NCI-H1048 (cell line): Measurements from ENCODE around the gene RSPO1.
"Not testable (repeated sequence)": the region's sequence is repeated elsewhere in the genome, so short reads cannot be mapped to it uniquely, and the experiment has no call there.

ENCODE experiments used
- DNase-seq: peaks from one replicate; lab custom pipeline; 2025; lab: John Stamatoyannopoulos, UW

The RSPO1 gene

DNA sequence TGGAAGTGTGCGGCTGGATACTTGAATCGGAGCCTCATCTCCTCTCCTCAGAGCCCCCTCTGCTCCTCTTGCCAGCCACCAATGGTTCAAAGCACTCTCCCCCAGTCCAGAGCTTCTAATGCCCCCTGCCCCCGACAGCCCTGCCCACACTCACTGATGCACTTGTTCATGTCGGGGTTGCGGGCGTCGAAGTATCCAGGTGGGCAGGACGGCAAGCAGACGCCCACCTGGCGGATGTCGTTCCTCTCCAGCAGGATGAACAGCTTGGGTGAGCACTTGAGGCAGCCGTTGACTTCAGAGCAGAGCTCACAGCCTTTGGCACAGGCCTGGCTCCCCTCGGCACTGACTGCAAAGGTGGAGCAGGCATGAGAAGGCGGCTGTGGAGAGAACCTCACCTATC, 18.4 kb downstream of the RSPO1 start:
- DNase-seq, result no peak

DNA sequence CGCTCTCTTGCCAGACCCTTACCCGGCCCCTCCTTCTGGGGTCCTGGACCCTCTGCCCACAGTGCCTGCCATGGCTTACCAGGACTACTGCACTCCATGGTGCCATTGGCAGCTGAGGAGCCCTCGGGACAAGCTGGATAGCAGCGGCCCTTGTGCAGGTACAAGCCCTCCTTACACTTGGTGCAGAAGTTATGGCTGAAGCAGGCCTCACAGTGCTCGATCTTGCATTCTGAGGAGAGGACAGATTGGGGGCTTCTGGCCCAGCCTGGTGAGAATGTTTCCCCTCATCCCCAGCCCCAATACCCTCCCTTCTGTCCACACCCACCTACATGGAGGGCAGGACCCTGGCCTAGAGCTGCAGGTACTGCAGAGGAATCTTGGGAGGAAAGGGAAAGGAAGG, 20.6 kb downstream of the RSPO1 start:
- DNase-seq, result no peak

DNA sequence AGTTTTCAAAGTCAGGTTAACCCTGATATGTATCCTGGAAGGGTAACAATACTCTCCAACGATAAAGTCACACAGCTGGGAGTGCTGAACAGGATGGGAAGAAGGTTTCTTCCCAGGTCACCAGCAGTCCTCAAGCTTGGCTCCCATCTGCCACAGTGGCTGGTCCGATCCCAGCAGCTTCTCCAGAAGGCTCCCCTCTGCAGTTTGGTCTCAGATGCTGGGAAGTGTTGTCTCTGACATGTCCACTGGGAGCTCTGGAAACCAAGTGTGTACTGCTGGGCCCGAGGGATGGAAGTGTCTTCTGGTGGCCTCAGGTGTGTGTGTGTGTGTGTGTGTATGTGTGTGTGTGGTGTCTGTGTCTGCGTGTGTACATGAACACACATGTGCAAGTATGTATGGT, 22.5 kb downstream of the RSPO1 start:
- DNase-seq, result no peak

DNA sequence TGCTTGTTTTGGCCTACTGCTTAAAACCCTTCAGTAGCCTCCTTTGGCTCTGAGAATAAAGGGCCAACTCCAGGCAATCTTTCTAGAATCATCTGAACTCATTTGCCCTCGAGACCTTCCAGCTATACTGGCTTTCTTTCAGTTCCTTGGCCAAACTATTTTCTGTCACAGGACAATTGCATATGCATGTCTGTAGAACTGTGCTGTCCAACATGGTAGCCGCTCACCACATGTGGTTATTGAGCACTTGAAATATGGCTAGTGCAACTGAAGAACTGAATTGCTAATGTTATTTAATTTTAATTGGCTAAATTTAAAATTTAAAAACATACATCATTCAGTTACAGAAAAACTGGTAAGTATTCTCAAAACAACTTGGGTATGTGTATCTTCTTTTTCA, 24.7 kb downstream of the RSPO1 start:
- no peak for DNase-seq

DNA sequence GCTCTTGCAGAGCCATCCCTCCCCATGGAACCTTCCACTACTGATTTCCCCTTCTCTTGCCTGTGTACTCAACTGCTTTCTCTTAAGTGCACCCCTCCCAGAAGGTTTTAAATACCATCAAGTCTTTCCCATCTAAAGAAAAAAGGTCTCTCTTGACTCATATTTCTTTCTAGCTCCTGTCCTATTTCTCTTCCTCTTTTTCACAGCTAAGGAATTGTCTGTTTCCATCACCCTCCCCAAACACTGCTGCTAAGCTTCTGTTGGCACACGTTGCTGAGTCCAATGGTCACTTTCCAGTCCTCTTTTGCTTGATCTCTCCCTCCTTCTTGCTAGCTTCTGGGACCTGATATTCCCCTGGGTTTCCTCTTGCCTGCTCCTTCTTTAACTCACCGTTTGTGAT, 25.7 kb downstream of the RSPO1 start:
- DNase-seq, result no peak

DNA sequence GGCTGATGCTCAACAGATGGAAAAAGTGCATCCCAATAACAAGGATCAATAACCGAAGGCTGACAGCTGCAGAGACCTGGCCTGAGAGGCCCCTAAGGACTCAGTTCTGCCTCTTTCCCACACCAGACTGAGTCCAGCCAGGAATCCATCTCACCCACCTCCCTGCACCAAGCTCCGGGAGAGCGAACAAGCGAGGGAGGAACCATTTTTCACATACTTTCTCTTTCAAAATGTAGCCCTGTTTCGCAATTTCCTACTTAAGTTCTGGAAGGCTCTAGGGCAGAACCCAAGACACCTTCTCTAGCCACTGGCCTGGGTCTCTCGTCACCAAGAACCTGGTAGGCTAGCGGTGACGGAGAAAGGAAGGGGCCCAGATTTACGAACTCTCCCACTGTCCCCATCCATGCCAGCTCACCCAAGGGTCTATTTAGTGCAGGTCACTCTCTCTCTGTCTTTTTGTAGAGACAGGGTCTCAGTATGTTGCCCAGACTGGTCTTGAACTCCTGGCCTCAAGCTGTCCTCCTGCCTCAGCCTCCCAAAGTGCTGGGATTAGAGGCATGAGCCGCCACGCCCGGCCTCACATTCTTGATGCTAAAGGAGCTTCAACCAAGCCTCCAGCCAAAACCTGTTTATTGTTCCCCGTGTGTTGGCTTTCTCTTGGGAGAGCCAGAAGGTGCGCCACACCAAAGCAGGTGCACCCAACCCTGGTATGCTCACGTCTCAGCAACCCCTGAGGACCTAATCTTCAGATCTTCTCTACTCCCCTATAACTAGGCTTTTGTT, 28.0 kb downstream of the RSPO1 start:
- DNase-seq, result no peak

DNA sequence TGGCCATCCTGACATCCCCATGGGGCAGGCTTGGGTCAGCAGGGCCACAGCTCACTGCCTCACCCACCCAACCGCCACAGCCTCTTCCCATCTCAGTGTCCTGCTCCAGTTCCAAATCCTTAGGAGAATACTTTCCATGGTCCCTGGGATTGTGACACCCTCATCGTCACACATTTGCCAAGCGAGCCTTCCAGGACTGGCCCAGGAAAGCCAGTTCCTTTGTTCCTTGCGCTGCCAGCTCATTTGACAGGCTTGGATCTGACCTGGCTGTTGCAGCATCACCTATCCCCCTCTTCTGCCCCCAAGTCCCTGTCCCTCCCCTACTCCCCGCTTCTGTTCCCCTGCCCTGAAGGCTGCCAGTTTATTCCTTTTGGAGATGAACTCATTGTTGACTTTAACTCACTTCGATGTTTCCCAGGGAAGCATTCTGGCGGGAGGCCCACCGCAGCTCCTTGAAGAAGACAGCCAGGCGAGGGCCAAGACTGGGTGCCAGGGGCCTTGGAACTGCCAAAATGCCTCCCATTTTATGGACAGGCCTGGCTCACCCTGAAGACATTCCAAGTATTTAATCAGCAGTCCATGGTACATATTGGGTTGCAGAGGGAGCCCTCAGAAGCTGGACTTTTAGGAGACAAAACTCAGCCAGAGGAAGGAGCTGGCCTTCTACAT, 28.8 kb downstream of the RSPO1 start:
- no peak for DNase-seq

DNA sequence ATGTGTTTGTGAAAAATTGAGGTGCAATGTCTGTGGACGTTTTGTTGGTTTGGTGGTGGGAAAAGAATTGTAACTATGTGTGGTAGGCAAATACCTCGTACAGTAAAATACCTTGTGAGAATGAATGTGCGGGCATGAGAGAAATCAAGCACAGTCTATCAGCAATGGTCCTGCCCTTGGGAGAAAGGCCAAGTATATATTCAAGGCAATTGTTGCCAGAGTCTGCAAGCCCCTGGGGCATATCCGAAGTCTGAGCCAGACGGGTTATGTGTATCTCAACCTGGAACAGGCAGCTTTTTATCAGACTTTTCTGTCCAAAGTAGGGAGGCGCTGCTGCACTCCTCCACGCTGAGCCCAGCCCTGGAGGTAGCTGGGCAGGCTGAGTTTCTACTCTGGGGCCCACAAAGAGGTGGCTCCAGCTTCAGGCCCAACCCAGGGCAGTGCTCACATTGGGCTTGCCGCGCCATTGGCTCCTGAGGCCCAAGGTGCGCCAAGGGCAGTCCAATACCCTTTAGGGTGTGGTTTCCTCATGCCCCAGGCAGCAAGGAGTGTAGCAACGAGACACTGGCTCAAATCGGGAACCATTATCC, 29.5 kb downstream of the RSPO1 start:
- no peak for DNase-seq

DNA sequence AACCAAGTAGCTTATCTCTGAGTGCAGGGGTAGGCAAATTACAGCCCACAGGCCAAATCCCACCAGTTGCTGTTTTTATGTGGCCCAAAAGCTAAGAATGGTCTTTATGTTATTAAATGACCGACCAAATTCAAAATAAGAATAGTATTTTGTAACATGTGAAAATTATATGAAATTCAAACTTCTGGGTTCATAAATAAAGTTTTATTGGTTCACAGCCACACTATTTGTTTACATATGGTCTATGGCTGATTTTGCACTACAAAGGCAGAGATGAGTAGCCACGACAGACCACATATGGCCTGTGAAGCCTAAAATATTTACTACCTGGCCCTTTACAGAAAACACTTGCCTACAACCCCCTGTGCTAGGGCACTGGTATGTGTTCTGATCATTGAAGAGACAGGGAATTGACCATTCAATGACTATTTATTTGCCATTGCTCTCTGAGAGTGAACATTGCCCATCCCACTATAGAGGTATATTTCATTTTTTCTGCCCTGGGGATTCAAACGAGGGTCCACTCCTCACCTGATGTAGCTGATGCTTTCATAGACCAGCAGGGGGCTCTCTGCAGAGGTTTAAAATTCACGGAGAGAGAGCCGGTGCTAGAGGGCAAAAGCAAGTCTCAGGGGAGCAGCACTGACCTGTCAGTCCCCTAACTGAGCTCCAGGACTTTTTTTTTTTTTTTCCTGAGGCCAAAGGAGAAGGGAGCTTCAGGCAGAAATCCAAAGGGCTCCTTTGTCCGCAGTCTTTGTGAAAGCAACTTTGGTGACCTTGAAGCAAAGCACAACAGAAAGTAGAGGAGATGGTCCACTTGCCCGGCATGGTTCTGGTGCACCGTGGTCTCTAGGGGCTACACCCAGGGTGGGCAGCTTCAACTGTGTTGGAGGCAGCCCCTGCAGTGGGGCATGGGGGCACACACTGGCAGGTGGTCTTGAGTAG, 31.7 kb downstream of the RSPO1 start:
- DNase-seq, result no peak

DNA sequence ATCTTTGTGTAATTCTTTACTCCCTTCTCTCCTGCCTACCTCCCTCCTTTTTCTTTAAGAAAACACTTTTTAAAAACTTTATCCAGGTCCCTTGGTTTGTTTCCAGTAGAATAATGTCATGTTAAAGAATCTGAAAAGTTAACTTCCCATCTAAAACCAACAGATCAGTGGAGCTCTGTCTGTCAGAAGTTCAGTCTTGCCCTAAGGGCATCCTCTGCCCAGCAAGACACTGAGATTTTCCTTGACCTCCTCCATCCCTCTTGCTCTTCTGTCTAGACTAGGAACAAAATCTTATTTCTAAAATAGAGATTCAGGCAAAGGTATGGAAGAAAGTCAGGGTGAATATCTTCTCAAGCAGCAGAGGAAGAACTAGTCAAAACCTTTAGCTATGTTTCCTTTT, 33.3 kb downstream of the RSPO1 start:
- no peak for DNase-seq

DNA sequence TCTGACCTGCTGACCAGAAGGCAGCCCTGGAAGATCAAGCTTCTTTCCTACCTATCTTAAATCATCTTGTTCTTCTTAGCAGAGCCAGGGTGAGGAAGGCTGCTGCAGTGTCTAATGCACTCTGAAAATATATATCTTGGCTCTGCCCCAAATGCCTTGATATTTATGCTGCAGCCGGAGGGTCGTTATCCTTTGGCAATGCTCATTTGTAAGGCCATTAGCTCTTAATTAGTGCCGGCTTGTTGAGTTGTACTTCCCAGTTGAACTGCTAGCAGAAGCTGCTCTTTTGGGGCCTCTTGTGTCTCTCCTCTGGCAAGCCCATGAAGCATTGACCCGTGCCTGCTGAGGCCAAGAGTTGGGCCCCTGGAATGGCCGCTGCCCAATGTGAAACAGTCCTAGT, 34.8 kb downstream of the RSPO1 start:
- DNase-seq, result no peak

DNA sequence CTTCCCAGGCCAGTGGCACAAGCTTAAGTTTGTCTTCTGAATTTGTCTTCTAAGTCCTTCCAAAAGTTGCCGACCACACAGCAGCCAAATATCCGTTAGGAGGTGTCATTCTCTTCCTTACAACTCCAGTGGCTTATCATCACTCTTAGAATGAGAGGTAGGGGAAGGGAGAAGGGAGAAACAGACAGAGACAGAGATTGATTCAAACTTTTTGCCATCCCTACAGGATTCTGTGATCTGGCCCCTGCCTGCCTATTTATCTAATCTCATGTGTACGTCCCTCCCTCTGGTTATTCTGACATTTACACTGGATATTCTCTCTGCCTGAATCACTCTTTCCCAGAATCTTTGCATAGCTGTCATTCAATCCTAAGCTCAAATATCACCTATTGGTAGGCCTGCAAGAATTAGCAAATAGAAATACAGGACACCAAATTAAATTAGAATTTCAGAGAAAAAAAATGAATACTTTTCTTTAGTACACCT, 38.5 kb downstream of the RSPO1 start:
- DNase-seq, result no peak

DNA sequence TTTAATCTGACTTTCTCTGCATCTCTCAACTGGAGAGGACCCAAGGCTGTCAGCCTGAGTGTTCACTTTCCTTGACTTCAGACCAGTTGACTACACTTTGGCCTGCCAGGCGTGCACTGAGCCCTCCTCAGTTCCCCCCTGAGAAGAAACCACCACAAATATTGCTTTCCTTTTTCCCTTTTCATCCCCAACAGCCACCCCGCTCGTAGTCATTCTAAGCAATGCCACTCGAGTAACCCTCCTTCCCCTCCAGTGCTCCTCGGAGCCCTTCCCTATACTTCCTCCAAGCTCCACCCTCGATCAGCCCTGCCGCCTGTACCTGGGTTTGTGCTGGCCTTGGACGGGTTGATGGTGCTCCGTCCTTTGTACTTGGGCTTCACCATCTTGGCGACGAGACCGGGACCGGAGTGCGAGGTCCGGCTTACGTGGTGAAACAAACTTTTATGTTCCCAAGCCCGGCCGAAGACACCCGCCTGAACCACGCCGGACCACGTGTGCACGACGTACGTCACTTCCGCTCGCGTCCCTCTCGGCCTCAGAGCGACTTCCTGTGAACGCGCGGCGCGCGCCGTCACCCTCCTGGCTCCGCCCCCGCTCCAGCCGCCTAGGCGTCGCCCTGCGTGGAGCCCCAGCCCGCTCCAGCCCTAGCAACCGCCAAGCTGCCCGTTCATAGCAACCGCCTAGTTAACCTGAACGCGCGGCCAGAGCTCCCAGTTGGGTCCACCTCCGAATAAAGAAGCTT, 39.1 kb downstream of the RSPO1 start, which contains the start of gene GNL2:
GNL2 (minus strand) TSS at position 498 of the 742 bp plus-strand sequence; CDS start at position 383, 115 bp downstream.
- peak; percentile 90 for DNase-seq

DNA sequence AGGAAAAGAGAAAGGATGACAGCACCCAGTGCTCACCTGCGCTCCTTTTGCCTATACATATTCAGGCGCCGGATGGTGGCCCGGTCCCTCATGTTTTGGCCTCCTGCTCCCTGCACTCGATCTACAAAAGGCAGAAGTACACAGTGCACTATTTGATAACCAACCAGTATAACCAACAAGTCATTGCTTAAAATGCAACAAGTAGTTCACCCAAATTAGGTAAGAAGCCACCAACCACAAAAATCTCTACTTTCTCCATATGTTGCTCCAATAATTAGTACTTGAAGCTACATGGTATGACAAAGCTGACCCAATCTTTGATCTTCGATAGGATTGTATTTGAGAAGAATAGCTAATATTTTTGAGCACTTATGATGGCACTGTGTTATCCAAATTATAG, 41.0 kb downstream of the RSPO1 start:
- DNase-seq, result no peak

DNA sequence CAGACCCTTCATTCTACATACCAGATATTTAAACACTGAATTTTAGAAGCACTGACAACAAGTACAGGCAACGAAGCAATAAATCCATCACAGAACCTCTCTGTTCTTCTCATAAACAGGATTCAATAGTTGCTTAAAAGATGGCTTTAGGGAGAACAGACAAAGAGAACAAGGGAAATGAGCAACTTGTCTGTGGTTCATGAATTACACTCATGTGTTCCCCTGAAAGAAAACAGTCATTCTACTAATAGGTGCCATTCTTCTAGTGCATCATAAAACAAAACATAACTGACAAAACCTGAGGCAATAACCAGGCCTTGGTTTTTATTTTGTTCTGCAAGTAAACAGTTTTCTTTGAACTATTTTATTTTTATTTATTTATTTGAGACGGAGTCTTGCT, 45.8 kb downstream of the RSPO1 start:
- DNase-seq, result no peak

DNA sequence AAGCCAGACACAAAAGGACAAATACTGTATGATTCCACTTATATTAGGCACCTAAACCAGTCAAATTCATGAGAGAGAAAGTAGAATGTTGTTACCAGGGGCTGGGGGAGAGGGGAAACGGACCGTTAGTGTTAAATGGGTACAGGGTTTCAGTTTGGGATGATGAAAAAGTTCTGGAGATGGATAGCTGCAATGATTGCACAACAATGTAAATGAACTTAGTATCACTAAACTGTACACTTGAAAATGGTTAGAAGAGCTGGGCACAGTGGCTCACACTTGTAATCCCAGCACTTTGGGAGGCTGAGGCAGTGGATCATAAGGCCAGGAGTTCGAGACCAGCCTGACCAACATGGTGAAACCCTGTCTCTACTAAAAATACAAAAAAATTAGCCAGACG, 50.1 kb downstream of the RSPO1 start:
- DNase-seq, result not testable (repeated sequence)

DNA sequence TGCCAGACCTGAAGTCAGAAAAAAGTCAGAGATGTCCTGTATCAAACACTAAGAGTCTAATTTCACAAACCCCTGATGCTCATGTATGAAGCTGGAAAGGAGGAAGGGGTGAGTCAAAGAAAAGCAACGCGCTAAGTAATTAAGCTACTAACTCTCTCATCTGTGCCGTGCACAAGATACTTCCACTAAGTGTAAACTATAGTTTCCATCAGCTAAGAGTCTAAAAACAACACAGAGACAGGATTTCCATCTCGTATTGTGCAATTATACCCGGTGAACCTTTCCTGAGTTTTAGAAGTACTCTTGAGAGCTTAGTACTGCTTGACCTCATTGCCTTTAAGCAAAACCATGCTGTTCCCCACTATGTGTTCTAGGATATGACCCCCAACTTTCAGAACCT, 59.0 kb downstream of the RSPO1 start:
- no peak for DNase-seq

DNA sequence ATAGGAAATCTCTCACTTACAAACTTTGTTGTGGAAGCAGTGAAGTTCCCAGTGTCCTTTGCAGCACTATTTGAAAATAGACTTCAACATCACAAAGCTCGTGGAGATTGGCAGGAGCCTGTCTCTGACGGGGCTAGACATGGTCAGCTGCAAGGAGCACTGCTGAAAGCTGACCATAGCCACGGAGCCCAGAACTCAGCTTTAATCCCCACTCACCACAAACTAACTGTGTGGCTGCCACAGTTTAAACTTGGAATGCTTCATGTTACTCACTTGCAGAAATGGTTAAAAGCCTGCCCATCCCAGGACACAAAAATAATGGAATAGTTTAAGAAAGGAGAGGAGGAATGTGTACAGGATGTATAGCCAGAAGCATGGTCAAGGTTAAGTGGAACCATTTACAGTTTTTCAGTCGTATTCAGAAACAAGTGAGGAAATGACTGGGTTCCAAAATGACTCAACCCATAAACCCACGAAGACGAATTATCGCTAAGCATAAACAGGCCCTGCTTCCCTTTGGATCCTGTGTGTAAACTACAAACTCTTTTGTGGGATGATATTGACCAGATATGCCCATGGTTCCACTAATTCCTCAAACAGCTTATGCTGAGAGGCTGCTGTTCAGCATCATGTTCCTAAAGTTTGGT, 59.7 kb downstream of the RSPO1 start:
- DNase-seq, result no peak

DNA sequence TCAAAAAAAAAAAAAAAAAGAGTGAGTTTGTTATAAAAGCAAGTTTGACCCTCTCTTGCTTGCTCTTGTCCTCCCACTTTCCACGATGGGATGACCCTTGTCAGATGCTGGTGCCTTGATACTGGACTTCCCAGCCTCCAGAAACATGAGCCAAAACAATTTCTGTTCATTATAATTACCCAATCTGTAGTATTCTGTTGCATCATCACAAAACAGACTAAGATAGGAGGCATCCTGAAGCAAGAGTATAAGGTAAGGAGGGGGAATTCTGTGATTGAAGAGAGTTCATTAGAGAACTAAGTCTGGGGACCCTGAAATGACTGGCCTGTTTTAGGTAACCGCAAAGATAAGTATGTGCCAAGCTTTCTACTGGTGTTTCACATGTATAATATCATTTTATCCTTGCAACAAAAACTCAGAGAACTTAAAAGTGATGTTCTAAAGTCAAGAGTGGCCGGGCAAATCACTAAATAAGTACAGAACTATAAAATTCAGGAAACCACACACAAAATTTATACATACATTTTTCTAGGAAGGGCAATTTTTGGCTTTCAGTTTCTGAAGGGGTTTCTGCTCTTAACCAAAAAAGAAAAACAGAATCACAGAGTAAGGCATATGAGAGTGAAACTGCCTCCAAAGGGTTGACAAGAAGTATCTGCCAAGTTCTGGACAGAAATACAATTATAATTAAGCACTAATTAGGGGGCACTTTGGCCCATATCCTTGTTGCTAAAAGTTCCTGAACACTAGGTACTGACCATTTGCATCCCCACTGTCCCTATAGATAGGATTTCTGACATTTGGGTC, 64.0 kb downstream of the RSPO1 start:
- DNase-seq, result no peak

DNA sequence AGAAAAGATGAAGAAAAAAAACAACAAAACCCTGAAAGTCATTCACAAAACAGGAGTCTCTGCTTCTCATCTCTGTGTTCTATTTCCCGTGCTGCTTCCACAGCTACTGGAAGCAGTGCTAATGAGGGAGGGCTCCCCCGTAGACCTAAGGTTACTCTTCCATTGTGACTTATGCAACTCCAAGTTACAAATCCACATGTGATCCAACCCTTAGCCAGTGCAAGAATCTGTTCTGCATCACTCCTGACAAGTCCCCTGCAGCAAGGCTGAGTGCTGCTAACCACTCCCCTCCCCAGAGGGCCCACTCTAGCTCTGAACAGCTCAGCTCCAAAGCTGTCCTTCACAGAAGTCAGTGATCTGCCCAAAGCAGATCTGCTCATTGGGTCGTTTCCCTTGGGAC, 67.7 kb downstream of the RSPO1 start:
- no peak for DNase-seq
